HepG2 (cell line): ENCODE data around the gene MRPL2. TPM values are rescaled to one million over a fixed set of nuclear protein-coding genes. Genes with fewer than 3 reads are reported as not detected.
A peak's percentile ranks its signal among the peaks of the same experiment; 100 is the strongest.

Experiments used
- CAMTA2 ChIP-seq: sonication (generic); formaldehyde crosslinking; IDR thresholded peaks from 2 replicates; pipeline ENCODE4 v1.4.0; 2020; ENCODE audit warnings: mild to moderate bottlenecking, missing genetic modification reagents, borderline replicate concordance
- FOXO1 ChIP-seq: sonication (generic); formaldehyde crosslinking; IDR thresholded peaks from 2 replicates; pipeline ENCODE4 v1.4.0; 2020; ENCODE audit warnings: missing genetic modification reagents
- JARID2 ChIP-seq: sonication (generic); formaldehyde crosslinking; IDR thresholded peaks from 2 replicates; pipeline ENCODE4 v1.8.1; 2023; ENCODE audit warnings: missing genetic modification reagents, inconsistent platforms; ENCODE audit not compliant: insufficient replicate concordance
- KLF15 ChIP-seq: sonication (generic); formaldehyde crosslinking; IDR thresholded peaks from 2 replicates; pipeline ENCODE4 v1.8.1; 2023; ENCODE audit warnings: borderline replicate concordance, mild to moderate bottlenecking, inconsistent platforms, missing genetic modification reagents, mixed read lengths
- KMT2A ChIP-seq: sonication (generic); formaldehyde crosslinking; IDR thresholded peaks from 2 replicates; pipeline ENCODE4 v1.4.0; 2020; ENCODE audit warnings: missing genetic modification reagents
- RERE ChIP-seq: IDR thresholded peaks from 2 replicates; pipeline ENCODE4 v1.6.1; 2016; ENCODE audit warnings: low read depth, missing genetic modification reagents, missing compliant biosample characterization
- RFX3 ChIP-seq: IDR thresholded peaks from 2 replicates; pipeline ENCODE4 v1.6.1; 2016; ENCODE audit warnings: missing biosample characterization, missing genetic modification reagents
- SIN3B ChIP-seq: fragments of 150-350 bp; IDR thresholded peaks from 2 replicates; pipeline ENCODE4 v1.6.1; 2014; ENCODE audit warnings: low read length
- SRY ChIP-seq: sonication (generic); formaldehyde crosslinking; IDR thresholded peaks from 2 replicates; pipeline ENCODE4 v1.8.0; 2022; ENCODE audit warnings: mild to moderate bottlenecking, missing genetic modification reagents
- TOPORS ChIP-seq: sonication (generic); formaldehyde crosslinking; IDR thresholded peaks from 2 replicates; pipeline ENCODE4 v1.8.0; 2023; ENCODE audit warnings: mild to moderate bottlenecking, missing genetic modification reagents
- ZBTB33 ChIP-seq: sonication (generic); formaldehyde crosslinking; IDR thresholded peaks from 2 replicates; pipeline ENCODE4 v1.4.0; 2020; ENCODE audit warnings: missing genetic modification reagents
- ZFY ChIP-seq: sonication (generic); formaldehyde crosslinking; IDR thresholded peaks from 2 replicates; pipeline ENCODE4 v1.4.0; 2020; ENCODE audit warnings: missing genetic modification reagents
- ZNF121 ChIP-seq: sonication (generic); formaldehyde crosslinking; IDR thresholded peaks from 2 replicates; pipeline ENCODE4 v1.5.0; 2020; ENCODE audit warnings: mild to moderate bottlenecking, missing genetic modification reagents
- ZNF460 ChIP-seq: sonication (generic); formaldehyde crosslinking; IDR thresholded peaks from 2 replicates; pipeline ENCODE4 v1.5.1; 2020; ENCODE audit warnings: missing genetic modification reagents, mild to moderate bottlenecking, borderline replicate concordance
- ZNF619 ChIP-seq: sonication (generic); formaldehyde crosslinking; IDR thresholded peaks from 2 replicates; pipeline ENCODE4 v1.4.0; 2020; ENCODE audit warnings: mild to moderate bottlenecking, missing genetic modification reagents
- ZNF850 ChIP-seq: sonication (generic); formaldehyde crosslinking; conservative IDR thresholded peaks from 2 replicates; pipeline ENCODE4 v1.9.0; 2021; ENCODE audit warnings: mild to moderate bottlenecking, missing genetic modification reagents
- polyA plus RNA-seq, 8 experiments: library from polyadenylated mRNA; depleted of rRNA in 3 of 8; stranded (reverse) in 7 of 8; unstranded in 1 of 8; fragments of >200 nt; fragmentation: Illumina TruSeq in 4 of 8; extraction: Trizol in 4 of 8; gene quantifications; 2 replicates each; pipeline versions ENCODE4 v1.2.1 to v1.2.3, GENCODE V29; 2011 to 2016; ENCODE audit warnings: low read depth in 4 of 8, missing spikeins in 1 of 8, mixed read lengths in 1 of 8; ENCODE audit not compliant: insufficient read depth in 1 of 8
- total RNA-seq, 5 experiments: library from RNA; depleted of rRNA; stranded (reverse); fragments of >200 nt; fragmentation: Illumina TruSeq; extraction: Trizol; gene quantifications; 2 replicates each; pipeline ENCODE4 v1.2.3, GENCODE V29; 2016; ENCODE audit warnings: low read depth in 1 of 5

MRPL2 gene
- total and polyA plus RNA-seq, 2 of the 13 experiments (the other 11 are each of a cell fraction or from before 2014, with no cell fraction given), result 56.8 to 65.6 TPM

- TF ChIP-seq KLF15 (CRISPR knock-in tag) (0 out of 2 replicates have a peak, but pooled peaks have one; percentile 36), ZFY (peak; percentile 39; the same call in 1 of the 2 replicates), ZBTB33 (CRISPR knock-in tag) (peak; percentile 17; the same call in 1 of the 2 replicates), FOXO1 (CRISPR knock-in tag) (peak; percentile 40; the same call in 1 of the 2 replicates), ZNF850 (no peak), RERE (no peak), SRY (no peak), SIN3B (no peak), CAMTA2 (no peak), ZNF460 (CRISPR knock-in tag) (no peak), ZNF619 (0 out of 2 replicates have a peak, but pooled peaks have one; percentile 50), ZNF121 (CRISPR knock-in tag) (no peak), JARID2 (no peak), TOPORS (CRISPR knock-in tag) (peak; percentile 34), RFX3 (CRISPR knock-in tag) (no peak), KMT2A (CRISPR knock-in tag) (0 out of 2 replicates have a peak, but pooled peaks have one; percentile 3)
These were observed 1.8 kb upstream of the MRPL2 start (continued) for GRCh38 chr6:43060755-43061633.
